CD4-positive, alpha-beta T cell treated with Interleukin-17A for 1 hour (primary cell): ENCODE results near the gene TMEM258.
A peak's percentile ranks its signal among the peaks of the same experiment; 100 is the strongest.

Source experiments
- DNase-seq: peaks from one replicate; pipeline ENCODE4 v3.0.0-alpha.2; 2020

TMEM258 gene

GRCh38 chr11:61817471-61818202 lies 25.2 kb upstream of the TMEM258 start:
- DNase-seq = no peak

DNA sequence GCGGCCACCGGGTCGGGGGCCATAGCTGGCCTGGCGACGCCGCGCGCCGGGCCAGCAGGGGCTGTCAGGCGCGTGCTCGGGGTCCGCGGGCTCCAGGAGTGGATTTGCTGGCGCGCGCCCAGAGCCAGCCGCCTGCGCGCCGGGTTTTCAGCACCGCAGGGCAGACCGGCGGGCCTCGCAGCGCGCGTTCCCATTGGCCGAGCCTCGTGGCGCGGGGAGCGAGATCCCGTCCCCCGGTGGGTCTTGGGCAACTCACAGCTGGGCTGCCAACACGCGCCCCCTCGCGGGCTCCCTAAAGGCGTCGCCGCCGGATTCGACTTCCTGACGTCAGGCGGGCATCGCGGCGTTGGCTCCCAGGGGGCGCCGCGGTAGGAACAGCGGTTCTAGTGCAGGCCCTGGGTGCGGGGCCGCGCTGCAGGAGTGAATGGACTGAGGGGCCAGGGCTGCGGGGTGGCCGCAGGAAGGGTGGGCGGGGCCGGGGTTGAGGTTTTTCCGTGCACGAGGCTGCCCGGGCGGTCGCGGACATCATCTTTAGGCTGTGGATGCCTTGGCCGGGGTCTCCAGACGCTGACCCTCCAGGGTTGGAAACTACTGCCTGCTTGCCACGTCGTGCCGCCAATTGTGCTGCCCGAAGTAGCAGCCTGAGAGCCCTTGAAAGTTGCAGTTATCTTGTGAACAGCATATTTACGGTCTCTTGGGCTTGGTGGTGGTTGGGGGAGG lies 24.5 kb upstream of the TMEM258 start, which contains the start of gene FADS1:
Gene FADS1, minus strand, starts transcription at position 268 of the 720 bp plus-strand sequence. Its CDS starts 74 bp downstream, at position 194.
- peak; percentile 79 for DNase-seq

DNA sequence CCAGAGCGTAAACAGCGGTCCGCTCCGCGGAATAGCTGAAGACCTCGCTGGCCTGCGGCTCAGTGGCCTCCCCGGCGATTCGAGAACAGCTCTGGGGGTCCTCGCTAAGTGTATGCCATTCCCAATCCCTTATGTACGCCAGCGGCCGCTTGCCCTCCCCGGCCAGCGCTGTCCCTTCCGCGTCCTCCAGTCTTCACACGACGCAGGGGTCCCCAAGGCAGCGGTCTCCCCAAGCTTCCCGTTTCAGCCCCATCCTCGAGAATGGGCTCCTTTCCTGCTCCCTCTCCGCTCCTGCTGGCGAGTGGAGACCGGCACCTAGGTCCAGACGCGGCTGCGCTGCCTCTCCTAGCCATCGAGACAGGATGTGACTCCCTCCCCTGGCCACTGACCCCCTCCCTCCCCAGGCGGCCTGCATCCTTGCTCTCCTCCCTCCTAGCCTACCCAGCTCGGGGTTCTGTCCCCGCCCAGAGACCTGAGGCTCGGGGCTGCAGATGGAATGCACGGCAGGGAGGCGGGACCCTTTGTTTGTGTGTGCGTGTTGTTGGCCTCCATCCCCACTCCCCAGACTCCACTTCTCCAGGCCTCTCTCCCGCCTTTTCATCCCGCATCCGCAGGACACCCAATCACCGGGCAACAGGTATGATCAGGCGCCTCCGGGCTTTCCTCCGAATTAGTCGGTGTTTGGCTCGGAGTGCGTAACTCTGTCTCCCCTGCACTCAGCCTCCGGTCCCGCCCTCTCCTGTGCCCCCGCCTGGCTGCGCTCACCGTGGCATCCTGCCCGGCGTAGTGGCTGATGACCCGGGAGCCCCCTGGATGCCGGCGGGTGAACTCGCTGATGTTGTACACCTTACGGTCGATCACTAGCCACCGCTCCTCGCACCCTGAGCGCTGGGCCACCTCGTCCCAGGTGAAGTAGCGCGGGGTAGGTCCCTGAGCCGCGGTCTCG lies 23.7 kb upstream of the TMEM258 start:
- peak; percentile 56 for DNase-seq

DNA sequence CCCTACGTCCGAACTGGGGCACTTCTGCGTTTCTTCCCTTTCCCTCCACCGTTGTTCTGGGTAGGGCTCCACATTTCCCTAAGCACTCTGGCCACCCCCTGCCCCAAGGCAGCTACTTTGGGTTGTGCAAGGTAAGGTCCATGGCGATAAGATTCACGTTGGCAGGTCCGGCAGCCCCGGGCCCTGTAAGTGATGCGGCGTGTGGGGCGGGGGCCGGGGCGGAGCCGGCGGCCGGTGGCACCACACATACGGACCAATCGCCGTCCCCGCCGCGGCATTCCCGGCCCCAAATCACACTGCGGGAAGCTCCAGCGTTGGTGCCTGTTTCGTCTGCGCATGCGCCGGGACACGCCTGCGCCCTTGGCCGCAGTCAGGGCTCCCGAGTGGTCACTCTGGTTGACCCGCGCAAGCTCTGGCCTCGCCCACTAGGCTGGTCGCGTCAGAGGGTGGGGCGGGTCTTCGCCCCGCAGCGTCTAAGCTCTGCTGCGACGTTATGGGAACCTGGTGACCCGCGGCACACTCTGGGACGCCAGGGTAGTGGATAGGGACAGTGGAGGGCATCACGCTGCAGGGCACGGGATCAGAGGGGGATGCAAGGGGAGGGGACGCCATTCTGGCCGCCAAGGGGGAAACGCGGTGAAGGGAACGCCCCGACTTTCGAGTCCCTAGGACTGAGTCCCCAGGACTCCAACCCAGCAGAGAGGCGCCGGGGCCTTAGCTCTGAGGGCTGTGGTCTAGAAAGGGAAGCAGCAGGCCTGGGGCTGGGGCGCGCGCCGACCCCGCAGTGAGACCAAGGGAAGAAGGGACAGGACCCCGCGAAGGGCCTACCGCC lies 22.8 kb upstream of the TMEM258 start:
- peak; percentile 49 for DNase-seq

DNA sequence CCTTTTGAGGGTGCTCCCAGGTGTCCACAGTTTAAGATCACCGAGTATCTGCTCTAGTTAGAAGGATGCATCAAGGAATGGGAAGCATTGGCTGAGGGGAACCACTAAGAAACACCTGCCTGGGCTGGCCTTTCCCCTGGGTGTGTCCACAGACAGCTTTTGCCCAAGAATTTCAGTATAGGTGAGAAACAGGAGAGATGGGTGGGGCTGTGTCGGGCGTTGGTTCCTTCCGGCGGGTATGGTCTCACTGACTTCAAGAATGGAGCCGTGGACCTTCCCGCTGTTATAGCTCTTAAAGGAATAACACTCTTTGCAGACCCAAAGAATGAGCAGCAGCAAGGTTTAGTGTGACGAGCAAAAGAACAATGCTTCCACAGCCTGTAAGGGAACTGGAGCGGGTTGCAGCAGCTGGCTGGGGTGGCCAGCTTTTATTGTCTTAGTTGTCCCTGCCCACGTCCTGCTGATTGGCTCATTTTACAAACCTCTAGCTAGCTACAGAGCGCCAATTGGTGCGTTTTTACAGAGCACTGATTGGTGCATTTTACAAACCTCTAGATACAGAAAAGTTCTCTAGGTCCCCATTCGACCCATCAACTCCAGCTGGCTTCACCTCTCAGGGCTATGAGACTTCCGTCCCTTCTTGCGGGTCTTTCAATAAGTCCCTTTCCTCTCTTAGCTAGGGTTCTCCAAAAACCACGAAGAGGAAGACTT lies 22.0 kb upstream of the TMEM258 start:
- peak; percentile 13 for DNase-seq

- DNase-seq = no peak
Measured at GRCh38 chr11:61812736-61813411, 20.5 kb upstream of the TMEM258 start.

GRCh38 chr11:61811831-61812230 lies 19.4 kb upstream of the TMEM258 start:
- no peak for DNase-seq

DNA sequence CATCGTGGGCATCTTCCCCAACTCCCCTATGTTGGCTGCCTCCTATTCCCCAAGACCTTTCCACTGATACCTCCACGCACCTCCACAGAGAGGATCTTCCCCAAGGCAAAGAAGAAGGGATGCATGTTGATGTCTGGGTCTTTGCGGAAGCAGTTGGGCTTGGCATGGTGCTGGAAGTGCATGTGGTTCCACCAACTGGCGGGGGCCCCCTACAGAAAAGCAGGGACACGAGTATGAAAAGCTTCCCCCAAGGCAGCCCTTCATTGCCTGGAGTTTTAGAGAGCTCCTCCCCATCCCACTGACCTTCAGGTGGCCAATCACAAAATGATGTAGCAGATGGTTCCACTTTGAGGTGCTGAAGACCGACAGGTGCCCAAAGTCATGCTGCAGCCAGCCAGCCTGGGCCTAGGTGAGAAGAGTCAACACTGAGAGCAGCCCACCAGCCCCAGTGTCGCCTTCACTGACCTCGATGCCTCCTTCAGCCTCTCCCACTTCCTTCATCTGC lies 18.3 kb upstream of the TMEM258 start:
- DNase-seq = no peak

- no peak for DNase-seq
Measured at GRCh38 chr11:61806785-61807184, 14.4 kb upstream of the TMEM258 start.

DNA sequence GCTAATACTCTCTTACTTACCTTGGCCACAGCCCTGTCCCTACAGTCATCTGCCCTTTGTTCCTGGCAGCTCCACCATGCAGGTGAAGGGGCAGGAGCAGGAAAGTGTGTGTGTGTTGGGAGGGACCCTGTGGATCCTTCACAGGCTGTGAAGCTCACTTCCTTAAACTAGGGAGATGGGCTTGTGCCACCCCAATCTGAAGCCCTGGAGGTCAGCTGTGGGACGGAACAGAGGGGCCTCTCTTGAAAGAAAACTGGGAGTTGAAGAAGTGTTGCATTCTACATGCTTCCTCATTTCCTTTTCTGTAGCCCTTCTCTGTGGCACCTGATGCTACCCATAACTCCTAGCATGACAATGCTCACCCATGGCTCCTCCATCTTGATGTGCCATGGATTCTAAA lies 12.7 kb upstream of the TMEM258 start:
- no peak for DNase-seq

- DNase-seq = no peak
Measured at GRCh38 chr11:61803889-61804647, 11.7 kb upstream of the TMEM258 start.

DNA sequence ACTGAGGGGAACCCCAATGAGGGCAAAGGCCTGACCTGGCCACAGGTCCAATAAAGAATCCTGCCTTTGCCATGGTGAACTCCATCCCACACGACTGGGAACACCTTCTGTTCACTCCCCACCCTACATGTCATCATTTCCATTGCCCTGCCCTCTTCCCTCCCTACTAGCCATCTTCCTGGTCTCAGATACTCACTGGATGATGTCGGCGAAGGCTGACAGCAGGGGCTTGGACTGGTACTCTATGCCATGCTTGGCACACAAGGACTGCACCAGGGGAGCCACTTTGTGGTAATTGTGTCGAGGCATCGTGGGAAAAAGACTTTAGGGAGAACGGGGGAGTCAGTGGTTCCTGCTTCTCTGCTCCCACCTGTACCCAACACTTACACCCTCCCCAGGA lies 10.2 kb upstream of the TMEM258 start:
- DNase-seq = no peak

DNA sequence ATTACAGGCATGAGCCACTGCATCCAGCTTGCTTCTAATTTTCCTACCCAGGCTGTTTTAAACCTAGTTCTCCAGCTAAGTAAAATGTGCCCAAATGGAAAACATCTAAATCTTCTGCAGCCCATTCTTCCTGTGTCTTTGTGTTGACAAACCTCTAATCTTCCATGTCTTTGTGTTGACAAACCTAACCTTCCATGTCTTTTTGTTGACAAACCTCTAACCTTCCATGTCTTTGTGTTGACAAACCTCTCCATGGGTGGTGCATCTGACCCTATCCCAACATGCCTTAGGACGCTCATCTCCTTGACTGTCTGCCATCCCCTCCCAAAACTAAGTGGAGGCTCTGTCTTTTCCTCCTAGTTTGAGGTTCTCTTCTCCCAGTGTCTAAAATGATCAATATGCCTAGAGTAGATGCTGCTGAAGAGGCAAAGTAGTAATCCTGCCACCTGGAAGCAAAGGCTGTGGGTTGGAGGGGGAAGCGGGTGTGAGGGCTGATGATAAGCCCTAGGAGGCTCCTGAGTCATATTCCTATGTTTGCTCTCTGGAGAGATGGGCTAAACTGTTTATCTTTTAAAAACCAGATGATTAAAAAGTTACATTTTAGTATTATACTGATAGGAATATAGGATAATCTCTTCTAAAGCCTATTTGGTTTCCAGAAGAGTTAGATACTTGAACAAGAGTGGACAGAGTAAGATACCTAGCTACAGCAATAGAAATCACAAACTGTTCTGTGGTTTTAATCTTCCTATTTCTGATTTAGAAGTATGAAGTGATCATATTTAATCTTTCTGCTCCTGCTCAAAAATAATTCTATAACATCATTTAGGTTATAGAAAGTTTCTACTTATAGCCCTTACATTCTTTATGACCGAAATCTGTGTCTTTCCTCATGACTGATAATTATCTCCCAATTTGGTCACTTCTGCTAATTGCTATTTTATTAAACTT lies 8.2 kb upstream of the TMEM258 start:
- no peak for DNase-seq

GRCh38 chr11:61799665-61800284 lies 7.4 kb upstream of the TMEM258 start:
- no peak for DNase-seq

DNA sequence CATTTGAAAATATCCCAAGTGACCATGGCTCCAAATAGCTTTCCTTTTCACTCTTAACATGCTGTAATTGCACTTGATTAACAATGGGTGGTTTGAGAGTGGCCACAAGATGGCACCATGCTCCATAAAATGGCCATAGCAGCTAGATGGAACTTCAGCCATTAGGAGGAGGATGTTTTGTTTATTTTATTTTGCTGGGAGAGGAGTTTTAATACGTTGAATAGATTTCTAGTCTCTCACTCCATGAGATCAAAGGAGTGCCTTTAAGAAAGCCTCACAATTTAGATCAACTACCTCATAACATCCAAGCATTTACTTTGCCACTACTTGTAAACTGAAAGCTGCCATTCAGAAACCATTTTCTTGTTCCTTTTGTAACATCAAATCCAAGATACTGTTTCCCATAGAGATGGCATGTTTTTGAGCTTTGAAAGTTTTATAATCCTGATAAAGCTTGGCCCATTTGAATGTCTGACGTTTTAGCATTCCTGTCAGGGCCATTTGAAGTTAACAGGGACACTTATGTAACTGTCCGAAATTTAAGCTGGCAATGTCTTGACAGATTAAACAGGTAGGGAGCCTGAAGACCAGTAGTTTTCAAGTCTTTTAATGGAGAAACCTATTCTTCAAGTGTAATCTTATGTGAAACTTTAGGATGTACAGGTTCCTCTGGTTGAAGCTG lies 5.0 kb upstream of the TMEM258 start:
- peak; percentile 83 for DNase-seq

- DNase-seq = no peak
Measured at GRCh38 chr11:61795876-61796526, 3.6 kb upstream of the TMEM258 start.

GRCh38 chr11:61795459-61795858 lies 3.1 kb upstream of the TMEM258 start:
- DNase-seq = no peak
